Erythroblast (primary cell): ENCODE data around the gene CHAT.

Source experiments
- DNase-seq, 2 experiments: peaks; one replicate each; lab custom pipeline; 2025; lab: John Stamatoyannopoulos, UW
- GATA1 ChIP-seq: IDR thresholded peaks from 2 replicates; pipeline ENCODE4 v1.6.1; 2011; ENCODE audit warnings: low read depth, mild to moderate bottlenecking, control low read depth, low read length, moderate library complexity
- POLR2A ChIP-seq: IDR thresholded peaks from 2 replicates; pipeline ENCODE4 v1.6.1; 2011; ENCODE audit warnings: mild to moderate bottlenecking, low read length

The CHAT gene

GRCh38 chr10:49651039-49651835, 37.4 kb downstream of the CHAT start:
- TF ChIP-seq GATA1 (no peak), POLR2A (no peak)
- no peak for DNase-seq

DNA sequence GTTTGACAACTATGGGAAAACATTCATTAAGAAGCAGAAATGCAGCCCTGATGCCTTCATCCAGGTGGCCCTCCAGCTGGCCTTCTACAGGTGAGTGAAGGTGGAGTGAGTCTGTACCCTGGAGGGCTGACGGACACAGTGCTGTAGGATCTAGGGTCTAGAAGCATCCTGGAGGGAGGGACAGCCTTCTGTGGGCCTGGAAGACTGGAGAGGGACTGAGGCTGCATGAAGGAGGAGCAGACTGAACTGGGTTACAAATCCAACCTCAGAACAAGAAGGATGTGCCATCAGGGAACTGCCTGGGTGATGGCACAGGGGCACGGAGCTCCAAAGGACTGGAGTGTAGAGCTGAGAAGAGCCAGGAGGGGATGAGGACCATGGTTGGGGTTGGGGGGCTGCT, 38.1 kb downstream of the CHAT start:
- no peak for DNase-seq
- TF ChIP-seq POLR2A = no peak
- no peak for TF ChIP-seq GATA1

GRCh38 chr10:49652421-49653272, 38.8 kb downstream of the CHAT start:
- no peak for TF ChIP-seq GATA1
- no peak for TF ChIP-seq POLR2A
- no peak for DNase-seq

GRCh38 chr10:49653273-49653929, 39.6 kb downstream of the CHAT start:
- TF ChIP-seq GATA1 (no peak), POLR2A (no peak)
- DNase-seq = no peak

- DNase-seq = no peak
- TF ChIP-seq GATA1 = no peak
- TF ChIP-seq POLR2A = no peak
These were observed 40.3 kb downstream of the CHAT start for GRCh38 chr10:49654036-49654693.

- TF ChIP-seq GATA1 = no peak
- TF ChIP-seq POLR2A = no peak
- DNase-seq = no peak
These were observed 41.3 kb downstream of the CHAT start for GRCh38 chr10:49655099-49655498.

DNA sequence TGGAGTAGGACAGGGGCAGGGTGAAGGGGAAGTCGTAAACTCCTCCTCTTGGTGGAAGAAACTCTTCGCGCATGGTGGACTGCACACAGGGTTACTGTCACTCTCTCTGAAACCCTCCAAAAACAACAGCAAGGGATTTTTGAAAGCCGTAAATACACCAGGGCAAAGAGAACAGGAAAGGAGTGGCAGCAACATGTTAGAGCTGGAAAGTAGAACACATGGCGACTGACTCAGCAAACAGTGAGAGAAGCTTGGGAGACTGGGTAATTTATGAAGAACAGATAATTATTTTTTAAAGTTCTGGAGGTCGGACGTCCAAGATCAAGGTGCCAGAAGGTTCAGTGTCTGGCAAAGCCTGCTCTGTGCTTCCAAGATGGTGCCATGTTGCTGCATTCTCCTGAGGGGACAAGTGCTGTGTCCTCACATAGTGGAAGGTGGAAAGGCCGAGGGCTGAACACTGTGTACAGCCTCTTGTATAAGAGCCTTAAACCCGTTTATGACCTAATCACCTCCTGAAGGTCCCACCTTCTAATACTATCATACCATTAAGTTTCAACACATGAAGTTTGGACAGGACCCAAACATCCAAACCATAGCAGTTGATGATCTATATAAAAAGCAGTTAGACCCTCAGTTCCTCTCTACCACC, 43.1 kb downstream of the CHAT start:
- no peak for DNase-seq

DNA sequence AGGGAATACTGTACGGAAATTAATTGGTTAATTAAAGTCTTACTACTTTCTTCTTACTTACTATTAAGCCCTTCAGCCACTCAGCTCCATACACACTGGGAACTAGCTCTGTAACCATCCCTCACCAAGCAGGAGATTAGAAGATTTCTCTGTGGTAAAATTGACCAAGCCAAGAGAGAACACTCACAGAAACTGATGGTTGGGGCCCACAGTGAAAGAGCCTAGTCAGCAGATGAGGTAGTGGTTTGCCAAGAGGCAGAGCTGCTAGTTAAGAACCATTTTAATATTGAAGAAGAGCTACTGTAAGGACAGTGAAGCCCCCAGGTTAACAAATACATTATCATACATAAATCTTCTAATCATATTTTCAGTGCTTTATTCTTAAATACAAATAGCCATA, 43.8 kb downstream of the CHAT start:
- TF ChIP-seq GATA1 (no peak), POLR2A (no peak)
- DNase-seq = no peak

More for the DNA sequence above, 43.1 kb downstream of the CHAT start:
- no peak for TF ChIP-seq GATA1

- TF ChIP-seq GATA1 (no peak), POLR2A (no peak)
- no peak for DNase-seq
These were observed 47.5 kb downstream of the CHAT start for GRCh38 chr10:49661140-49661856.

DNA sequence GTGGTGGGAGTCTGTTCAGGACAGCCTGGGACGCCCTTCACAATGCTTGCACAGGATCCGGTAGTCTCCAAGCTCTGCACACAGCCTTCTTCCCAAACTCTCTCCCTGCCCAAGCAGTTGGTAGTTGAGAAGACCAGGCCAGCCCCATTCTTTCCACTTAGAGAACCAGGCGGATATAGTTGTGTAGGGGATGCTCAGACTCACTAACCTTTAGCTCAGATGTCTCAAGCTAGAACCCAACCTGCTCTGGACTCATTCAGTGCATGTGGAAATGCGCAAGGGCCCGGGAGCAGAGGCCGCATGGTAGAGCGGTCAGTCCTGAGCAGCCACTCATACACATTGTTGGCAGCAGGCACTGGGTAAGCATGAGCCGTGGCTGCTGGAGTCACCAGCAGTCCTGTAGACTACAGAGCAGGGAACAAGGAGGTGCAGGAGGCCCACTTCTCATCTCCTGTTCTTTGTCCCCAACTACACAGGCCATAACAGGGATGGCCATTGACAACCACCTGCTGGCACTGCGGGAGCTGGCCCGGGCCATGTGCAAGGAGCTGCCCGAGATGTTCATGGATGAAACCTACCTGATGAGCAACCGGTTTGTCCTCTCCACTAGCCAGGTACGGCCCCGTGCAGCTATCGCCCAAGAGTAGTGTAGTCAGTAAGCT, 48.5 kb downstream of the CHAT start:
- TF ChIP-seq GATA1 (no peak), POLR2A (no peak)
- DNase-seq = no peak

DNA sequence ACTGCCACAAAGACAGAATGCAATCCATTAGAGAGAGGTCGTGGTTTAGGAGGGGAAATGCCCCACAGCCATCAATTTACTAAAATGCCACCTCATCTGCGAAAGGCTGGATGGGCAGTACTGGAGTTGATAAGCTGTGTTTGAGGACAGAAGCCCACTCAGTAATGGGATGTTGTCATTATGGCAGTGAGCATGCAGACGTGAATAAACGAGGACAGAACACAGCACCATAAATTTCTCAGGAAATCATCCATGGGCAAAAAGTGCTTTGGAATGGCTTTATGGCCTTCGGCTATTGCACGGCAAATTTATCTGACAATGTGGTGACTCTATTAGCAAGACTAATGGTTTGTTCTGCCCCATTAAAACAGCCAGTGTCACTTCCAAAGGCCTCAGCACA, 49.8 kb downstream of the CHAT start:
- no peak for DNase-seq
- no peak for TF ChIP-seq POLR2A
- no peak for TF ChIP-seq GATA1

DNA sequence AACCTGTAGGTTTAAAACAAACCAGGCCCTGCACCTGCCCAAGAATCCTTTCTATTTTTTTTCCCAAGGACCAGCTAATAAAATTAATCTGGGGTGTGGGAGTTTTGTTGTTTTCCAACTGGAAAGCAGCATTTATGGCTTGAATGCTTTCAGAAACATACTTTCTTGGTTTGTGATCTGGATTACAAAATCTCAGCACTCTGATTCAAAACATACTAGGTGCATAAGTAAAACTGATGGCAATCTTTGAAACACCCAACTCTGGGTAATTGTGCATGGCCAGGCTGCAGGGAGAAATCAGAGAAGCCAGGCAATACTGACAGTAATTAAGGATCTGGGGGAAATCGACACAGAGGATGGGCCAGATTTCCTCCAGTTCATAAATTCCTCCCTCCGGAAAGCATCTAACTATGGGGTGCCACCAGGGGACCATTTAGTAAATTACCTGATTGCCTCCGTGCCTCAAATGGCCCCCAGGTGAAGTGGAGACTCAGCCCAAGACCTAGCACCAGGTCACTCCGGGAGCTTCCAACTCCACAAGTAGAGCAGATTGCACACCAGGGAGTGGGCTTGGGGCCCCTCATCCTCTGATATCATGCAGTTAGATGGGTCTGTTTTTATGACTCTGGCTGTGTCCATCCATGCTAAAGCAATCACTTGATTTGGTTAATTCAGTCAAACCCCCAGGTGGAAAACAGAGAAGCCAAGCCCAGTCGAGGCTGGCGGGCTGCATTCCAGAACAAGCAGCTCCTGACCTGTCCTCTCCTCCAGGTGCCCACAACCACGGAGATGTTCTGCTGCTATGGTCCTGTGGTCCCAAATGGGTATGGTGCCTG, 50.4 kb downstream of the CHAT start:
- DNase-seq = no peak
- TF ChIP-seq GATA1 = no peak
- no peak for TF ChIP-seq POLR2A
